Fibroblast of lung (primary cell): ENCODE data around the gene KSR2. TPM values are rescaled to one million over a fixed set of nuclear protein-coding genes. Genes with fewer than 3 reads are reported as not detected.

Source experiments
- DNase-seq, 2 donors: peaks; one replicate each; pipeline versions ENCODE4 v3.0.0 to v3.0.0-alpha.2; 2010; ENCODE audit warnings: low read depth in 2 of 2
- H2AFZ ChIP-seq: 2 replicates; pipeline ENCODE4 v1.5.1; 2012; ENCODE audit warnings: low read length, control low read depth, inconsistent platforms
- H3K27ac ChIP-seq: 2 replicates; pipeline ENCODE4 v1.5.1; 2011; ENCODE audit warnings: low read length, control low read depth; ENCODE audit not compliant: insufficient read depth
- H3K27me3 ChIP-seq: 2 replicates; pipeline ENCODE4 v1.5.1; 2011; ENCODE audit warnings: mild to moderate bottlenecking, low read length; ENCODE audit not compliant: control insufficient read depth, insufficient read depth
- H3K36me3 ChIP-seq: 2 replicates; pipeline ENCODE4 v1.5.1; 2011; ENCODE audit warnings: low read length; ENCODE audit not compliant: control insufficient read depth, insufficient read depth
- H3K4me1 ChIP-seq: 2 replicates; pipeline ENCODE4 v1.5.1; 2011; ENCODE audit warnings: low read length; ENCODE audit not compliant: control insufficient read depth, insufficient read depth; ENCODE audit errors: extremely low read depth
- H3K4me2 ChIP-seq: 2 replicates; pipeline ENCODE4 v1.5.1; 2011; ENCODE audit warnings: low read length, control low read depth; ENCODE audit not compliant: insufficient read depth; ENCODE audit errors: extremely low read depth
- H3K4me3 ChIP-seq, 4 experiments: fragments of 200-600 bp in 1 of 4; sonication (generic) in 1 of 4; replicated peaks in 1 of 4; 2 replicates each; pipeline ENCODE4 v1.5.1; 2011 to 2016; ENCODE audit warnings: low read length in 4 of 4, low read depth in 3 of 4, mild to moderate bottlenecking in 3 of 4, control low read depth in 2 of 4, inconsistent platforms in 1 of 4, mixed read lengths in 1 of 4; ENCODE audit not compliant: insufficient read depth in 1 of 4; ENCODE audit errors: control extremely low read depth in 1 of 4
- H3K79me2 ChIP-seq: 2 replicates; pipeline ENCODE4 v1.5.1; 2012; ENCODE audit warnings: mild to moderate bottlenecking, low read length, inconsistent platforms; ENCODE audit not compliant: control insufficient read depth, insufficient read depth
- H3K9ac ChIP-seq: 2 replicates; pipeline ENCODE4 v1.5.1; 2011; ENCODE audit warnings: mild to moderate bottlenecking, low read length, control low read depth; ENCODE audit not compliant: insufficient read depth
- H3K9me3 ChIP-seq: 2 replicates; pipeline ENCODE4 v1.5.1; 2012; ENCODE audit warnings: low read depth, low read length; ENCODE audit not compliant: control insufficient read depth, insufficient read depth
- H4K20me1 ChIP-seq: 2 replicates; pipeline ENCODE4 v1.5.1; 2011; ENCODE audit warnings: low read length; ENCODE audit not compliant: control insufficient read depth, insufficient read depth; ENCODE audit errors: extremely low read depth
- CTCF ChIP-seq, 2 donors: IDR thresholded peaks in 1 of 2; conservative IDR thresholded peaks in 1 of 2; 1 replicate in 1 of 2; 2 replicates in 1 of 2; pipeline ENCODE4 v1.5.1; 2011 to 2012; ENCODE audit warnings: low read length in 2 of 2, control low read depth in 1 of 2, inconsistent platforms in 1 of 2, low read depth in 1 of 2, mild to moderate bottlenecking in 1 of 2
- EZH2 ChIP-seq: IDR thresholded peaks from 2 replicates; pipeline ENCODE4 v1.5.1; 2012; ENCODE audit warnings: low read length, control low read depth, mild to moderate bottlenecking; ENCODE audit errors: missing control alignments
- polyA plus RNA-seq, 2 donors: library from polyadenylated mRNA; depleted of rRNA in 1 of 2; stranded (reverse) in 1 of 2; unstranded in 1 of 2; fragments of >200 nt; gene quantifications; 2 replicates each; pipeline ENCODE4 v1.2.1, GENCODE V29; 2011 to 2012; ENCODE audit warnings: missing spikeins in 1 of 2
- total RNA-seq: library from RNA; depleted of rRNA; stranded (reverse); fragments of >200 nt; gene quantifications from 2 replicates; pipeline ENCODE4 v1.2.1, GENCODE V29; 2014

Gene KSR2
- total and polyA plus RNA-seq, 2 donors (not counting 1 experiment from before 2014, with no cell fraction given), result not detected

DNA sequence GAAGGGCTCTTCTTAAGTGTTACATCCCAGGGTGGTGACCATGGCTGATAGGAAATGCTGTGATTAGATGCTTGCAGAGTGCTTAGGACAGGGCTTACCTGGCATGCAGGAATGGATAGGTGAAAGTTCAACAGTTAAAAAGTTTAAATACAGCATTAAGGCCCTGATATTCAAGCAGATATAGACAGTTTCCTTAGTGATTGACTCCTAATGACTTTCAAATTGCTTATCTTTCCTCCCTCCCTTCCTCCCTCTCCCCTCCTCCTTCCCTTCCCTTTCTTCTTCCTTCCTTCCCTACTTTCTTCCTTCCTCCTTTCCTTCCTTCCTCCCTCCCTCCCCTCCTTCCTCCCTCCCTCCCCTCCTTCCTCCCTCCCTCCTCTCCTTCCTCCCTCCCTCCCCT lies 362.8 kb downstream of the KSR2 start:
- no peaks in the 10 kb centered on the region for H4K20me1 ChIP-seq
- no peak overlapping the region for H2AFZ ChIP-seq
- no peaks in the 10 kb centered on the region for H3K4me1 ChIP-seq
- H3K36me3 ChIP-seq, result no peaks in the 10 kb centered on the region
- H3K9me3 ChIP-seq, result no peaks in the 10 kb centered on the region
- DNase-seq, result no peak
- no peak overlapping the region for H3K9ac ChIP-seq
- H3K27ac ChIP-seq, result no peak overlapping the region
- no peak overlapping the region for H3K4me3 ChIP-seq
- no peak for TF ChIP-seq CTCF (conservative IDR thresholded peaks at IDR 0.05 in 1 of 2, IDR thresholded peaks at IDR 0.05 in 1 of 2; ENCODE audit: low read depth in 1 of 2, low read length in 2 of 2)
- H3K4me2 ChIP-seq, result no peak overlapping the region
- no peaks in the 10 kb centered on the region for H3K79me2 ChIP-seq
- no peaks in the 10 kb centered on the region for H3K27me3 ChIP-seq

- no peak for DNase-seq
- TF ChIP-seq EZH2, result no peak
- no peak for TF ChIP-seq CTCF (conservative IDR thresholded peaks at IDR 0.05 in 1 of 2, IDR thresholded peaks at IDR 0.05 in 1 of 2; ENCODE audit: low read depth in 1 of 2, low read length in 2 of 2)
These were observed 365.3 kb downstream of the KSR2 start for GRCh38 chr12:117603316-117604113.

DNA sequence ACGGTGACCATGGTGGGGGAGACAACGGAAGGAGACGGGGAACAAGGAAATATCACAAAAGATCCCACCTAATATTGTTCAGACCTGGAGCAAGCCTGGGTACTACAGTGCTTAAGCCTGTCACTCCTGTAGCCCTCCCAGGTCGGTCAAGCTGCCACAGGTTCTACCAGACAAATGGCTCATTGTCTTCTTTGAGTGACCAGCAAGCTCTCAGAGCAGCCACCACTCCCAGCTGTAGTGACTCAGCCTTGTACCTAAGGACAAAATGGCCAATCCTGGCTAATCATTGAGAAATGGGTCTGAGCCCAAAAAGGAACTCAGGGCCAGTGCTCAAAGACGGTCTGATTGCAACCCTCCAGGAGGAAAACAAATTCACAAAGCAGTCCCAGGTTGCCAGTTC lies 368.9 kb downstream of the KSR2 start:
- TF ChIP-seq EZH2 (no peak), CTCF (conservative IDR thresholded peaks at IDR 0.05 in 1 of 2, IDR thresholded peaks at IDR 0.05 in 1 of 2; ENCODE audit: low read depth in 1 of 2, low read length in 2 of 2) (no peak)
- Histone ChIP-seq H4K20me1 (no peaks in the 10 kb centered on the region), H2AFZ (no peak overlapping the region), H3K27me3 (no peaks in the 10 kb centered on the region), H3K4me2 (no peak overlapping the region), H3K4me3 (no peak overlapping the region), H3K36me3 (no peaks in the 10 kb centered on the region), H3K9me3 (no peaks in the 10 kb centered on the region), H3K79me2 (no peaks in the 10 kb centered on the region), H3K4me1 (no peaks in the 10 kb centered on the region), H3K9ac (no peak overlapping the region), H3K27ac (no peak overlapping the region)
- DNase-seq, result no peak

More at GRCh38 chr12:117603316-117604113, 365.3 kb downstream of the KSR2 start:
- Histone ChIP-seq H3K36me3 (no peaks in the 10 kb centered on the region), H3K4me3 (no peak overlapping the region), H3K79me2 (no peaks in the 10 kb centered on the region), H3K27ac (no peak overlapping the region), H3K4me1 (no peaks in the 10 kb centered on the region), H4K20me1 (no peaks in the 10 kb centered on the region), H2AFZ (no peak overlapping the region), H3K9ac (no peak overlapping the region), H3K27me3 (no peaks in the 10 kb centered on the region), H3K9me3 (no peaks in the 10 kb centered on the region), H3K4me2 (no peak overlapping the region)
